Measurements from ENCODE around the gene GSX2.
"Not testable (repeated sequence)": the region's sequence is repeated elsewhere in the genome, so short reads cannot be mapped to it uniquely, and the experiment has no call there.

Gene GSX2

GRCh38 chr4:54099748-54100574 is at the start of gene GSX2:
GSX2 (plus strand) TSS chr4:54100163; CDS start chr4:54100345, 182 bp downstream.
- DNase-seq = no peak

- DNase-seq = no peak
Observed at GRCh38 chr4:54050214-54050904, 49.6 kb upstream of the GSX2 start.

GRCh38 chr4:54053322-54053721 is 46.6 kb upstream of the GSX2 start:
- DNase-seq = not testable (repeated sequence)

- DNase-seq = no peak
Observed at GRCh38 chr4:54054501-54054900, 45.5 kb upstream of the GSX2 start.

GRCh38 chr4:54055494-54055893 is 44.5 kb upstream of the GSX2 start:
- DNase-seq = no peak

- no peak for DNase-seq
Observed at GRCh38 chr4:54056360-54056759, 43.6 kb upstream of the GSX2 start.

- DNase-seq = no peak
Observed at GRCh38 chr4:54058171-54058570, 41.8 kb upstream of the GSX2 start.

- no peak for DNase-seq
Observed at GRCh38 chr4:54060116-54060515, 39.8 kb upstream of the GSX2 start.

- no peak for DNase-seq
Observed at GRCh38 chr4:54061067-54061466, 38.9 kb upstream of the GSX2 start.

- DNase-seq = no peak
Observed at GRCh38 chr4:54061873-54062272, 38.1 kb upstream of the GSX2 start.

- no peak for DNase-seq
Observed at GRCh38 chr4:54062392-54062791, 37.6 kb upstream of the GSX2 start.

- DNase-seq = no peak
Observed at GRCh38 chr4:54063229-54063628, 36.7 kb upstream of the GSX2 start.

GRCh38 chr4:54063737-54064316 is 36.1 kb upstream of the GSX2 start:
- DNase-seq = no peak

GRCh38 chr4:54064317-54065111 is 35.4 kb upstream of the GSX2 start, which contains the start of gene CHIC2:
CHIC2 (minus strand) TSS chr4:54064605; CDS start chr4:54064300, 305 bp downstream.
- DNase-seq = peak; percentile 94

- no peak for DNase-seq
Observed at GRCh38 chr4:54065282-54066087, 34.5 kb upstream of the GSX2 start.

GRCh38 chr4:54066088-54066415 is 33.9 kb upstream of the GSX2 start:
- DNase-seq = no peak

- DNase-seq = no peak
Observed at GRCh38 chr4:54066718-54067129, 33.2 kb upstream of the GSX2 start.

- DNase-seq = no peak
Observed at GRCh38 chr4:54067166-54067565, 32.8 kb upstream of the GSX2 start.

GRCh38 chr4:54073271-54073880 is 26.6 kb upstream of the GSX2 start:
- no peak for DNase-seq

- no peak for DNase-seq
Observed at GRCh38 chr4:54074381-54074780, 25.6 kb upstream of the GSX2 start.

GRCh38 chr4:54076673-54077072 is 23.3 kb upstream of the GSX2 start:
- DNase-seq = no peak

- DNase-seq = no peak
Observed at GRCh38 chr4:54077812-54078211, 22.2 kb upstream of the GSX2 start.
